ENCODE measurements around the gene PIEZO2. TPM values are rescaled to one million over a fixed set of nuclear protein-coding genes. Genes with fewer than 3 reads are reported as not detected.

The PIEZO2 gene
- total RNA-seq, 4 donors from 2014 or later = 0.18 to 3.0 (median 0.21) TPM

- Histone ChIP-seq H3K4me3 (no peak overlapping the region), H3K9me3 (no peaks in the 10 kb centered on the region), H3K36me3 (no peaks in the 10 kb centered on the region), H3K27ac (peak overlapping the region; percentile 31 to 71 (median 59)), H3K4me1 (peaks cover 14 to 20% of the 10 kb centered on the region in 2 donors), H3K27me3 (no peaks in the 10 kb centered on the region)
- in situ Hi-C loops (cut with MboI; ENCODE audit: low sequenced_read_pairs in 4 of 4) = no loop called here
- no peak for DNase-seq
- intact Hi-C loops (cut with DNase I; ENCODE audit: low total_unique reads) = loop anchor here (2.0 kb wide), 1 partner anchor 52 kb away; the partner anchor contains the start of gene PIEZO2
- no peak for TF ChIP-seq CTCF (IDR thresholded peaks at IDR 0.05 in 4 of 5, conservative IDR thresholded peaks at IDR 0.05 in 1 of 5)
- no peak for TF ChIP-seq POLR2A (IDR thresholded peaks at IDR 0.05)
- ATAC-seq = peak in 1 of 2 donors; percentile 31
Observed at GRCh38 chr18:11096411-11096810, 53.0 kb downstream of the PIEZO2 start.

- H3K4me3 ChIP-seq = no peak overlapping the region
- H3K9me3 ChIP-seq = no peaks in the 10 kb centered on the region
- DNase-seq (no peak), ATAC-seq (no peak)
- in situ Hi-C loops (cut with MboI; ENCODE audit: low sequenced_read_pairs in 4 of 4) = no loop called here
- H3K27me3 ChIP-seq = no peaks in the 10 kb centered on the region
- intact Hi-C loops (cut with DNase I; ENCODE audit: low total_unique reads) = loop anchor here (2.0 kb wide), 1 partner anchor 53 kb away; the partner anchor contains the start of gene PIEZO2
- no peak overlapping the region for H3K27ac ChIP-seq
- peaks cover 14 to 20% of the 10 kb centered on the region in 2 donors for H3K4me1 ChIP-seq
- no peaks in the 10 kb centered on the region for H3K36me3 ChIP-seq
- TF ChIP-seq POLR2A (IDR thresholded peaks at IDR 0.05) (no peak), CTCF (IDR thresholded peaks at IDR 0.05 in 4 of 5, conservative IDR thresholded peaks at IDR 0.05 in 1 of 5) (no peak)
Observed at GRCh38 chr18:11095674-11096293, 53.6 kb downstream of the PIEZO2 start.

GRCh38 chr18:11095211-11095610, 54.2 kb downstream of the PIEZO2 start:
- H3K9me3 ChIP-seq = no peaks in the 10 kb centered on the region
- in situ Hi-C loops (cut with MboI; ENCODE audit: low sequenced_read_pairs in 4 of 4) (no loop called here), intact Hi-C loops (cut with DNase I; ENCODE audit: low total_unique reads) (no loop called here)
- no peaks in the 10 kb centered on the region for H3K27me3 ChIP-seq
- H3K4me3 ChIP-seq = no peak overlapping the region
- no peak overlapping the region for H3K27ac ChIP-seq
- ATAC-seq = no peak
- no peak for TF ChIP-seq CTCF (IDR thresholded peaks at IDR 0.05 in 4 of 5, conservative IDR thresholded peaks at IDR 0.05 in 1 of 5)
- no peak for DNase-seq
- peaks cover 14 to 20% of the 10 kb centered on the region in 2 donors for H3K4me1 ChIP-seq
- no peaks in the 10 kb centered on the region for H3K36me3 ChIP-seq

- no peak for TF ChIP-seq CTCF (IDR thresholded peaks at IDR 0.05 in 4 of 5, conservative IDR thresholded peaks at IDR 0.05 in 1 of 5)
- TF ChIP-seq POLR2A (IDR thresholded peaks at IDR 0.05) = no peak
- Histone ChIP-seq H3K27me3 (no peaks in the 10 kb centered on the region), H3K9me3 (no peaks in the 10 kb centered on the region), H3K4me3 (no peak overlapping the region), H3K4me1 (peaks cover 6 to 10% of the 10 kb centered on the region in 2 donors), H3K27ac (no peak overlapping the region), H3K36me3 (no peaks in the 10 kb centered on the region)
- ATAC-seq (no peak), DNase-seq (no peak)
- intact Hi-C loops (cut with DNase I; ENCODE audit: low total_unique reads) (no loop called here), in situ Hi-C loops (cut with MboI; ENCODE audit: low sequenced_read_pairs in 4 of 4) (no loop called here)
Observed at GRCh38 chr18:11091746-11092145, 57.6 kb downstream of the PIEZO2 start.
